Stimulated activated CD4-positive, alpha-beta T cell treated with anti-CD3 and anti-CD28 coated beads, Interleukin-15, amount 100 ng/mL, for 48 hours (primary cell): ENCODE measurements around the gene PLCD3.

Experiments used
- DNase-seq, 2 donors: peaks; one replicate each; pipeline ENCODE4 v3.0.0-alpha.2; 2020; ENCODE audit warnings: low read depth in 2 of 2

The PLCD3 gene

GRCh38 chr17:45132320-45132571 lies at the start of gene PLCD3:
Gene PLCD3, minus strand, starts transcription at chr17:45132515. Its CDS starts 105 bp downstream, at chr17:45132410.
- peak in 1 of 2 donors; percentile 65 for DNase-seq

- DNase-seq: no peak
Measured at GRCh38 chr17:45177563-45177962, 45.2 kb upstream of the PLCD3 start.

GRCh38 chr17:45175759-45176115 lies 43.4 kb upstream of the PLCD3 start:
- DNase-seq: no peak

- DNase-seq: peak; percentile 39 to 43
Measured at GRCh38 chr17:45172541-45173286, 40.4 kb upstream of the PLCD3 start.

- no peak for DNase-seq
Measured at GRCh38 chr17:45172232-45172540, 39.9 kb upstream of the PLCD3 start.

- no peak for DNase-seq
Measured at GRCh38 chr17:45171338-45172231, 39.3 kb upstream of the PLCD3 start.

GRCh38 chr17:45170931-45171337 lies 38.6 kb upstream of the PLCD3 start:
- DNase-seq: no peak

GRCh38 chr17:45170280-45170930 lies 38.1 kb upstream of the PLCD3 start:
- DNase-seq: no peak

- no peak for DNase-seq
Measured at GRCh38 chr17:45168991-45169752, 36.9 kb upstream of the PLCD3 start.

GRCh38 chr17:45164734-45165269 lies 32.5 kb upstream of the PLCD3 start:
- DNase-seq: no peak

GRCh38 chr17:45162025-45162687 lies 29.8 kb upstream of the PLCD3 start:
- DNase-seq: no peak

- peak; percentile 95 to 96 for DNase-seq
Measured at GRCh38 chr17:45161288-45162024, 29.1 kb upstream of the PLCD3 start, which contains the start of gene HEXIM2. Gene HEXIM2, plus strand, starts transcription at chr17:45161875. Its CDS starts 919 bp downstream, at chr17:45162794.

- DNase-seq: no peak
Measured at GRCh38 chr17:45160447-45161287, 28.4 kb upstream of the PLCD3 start.

- DNase-seq: no peak
Measured at GRCh38 chr17:45156242-45156641, 23.9 kb upstream of the PLCD3 start.

GRCh38 chr17:45155483-45155882 lies 23.2 kb upstream of the PLCD3 start:
- DNase-seq: no peak

- no peak for DNase-seq
Measured at GRCh38 chr17:45155029-45155428, 22.7 kb upstream of the PLCD3 start.

GRCh38 chr17:45150911-45151809 lies 18.8 kb upstream of the PLCD3 start:
- no peak for DNase-seq
